T-helper 2 cell treated with Interferon-gamma antibody and Interleukin-4, amounts not matched to agents 5 μg/mL and 100 μg/mL, for 36 hours (primary cell): Measurements from ENCODE around the gene ALPG.
"Not testable (repeated sequence)": the region's sequence is repeated elsewhere in the genome, so short reads cannot be mapped to it uniquely, and the experiment has no call there.

Experiments used
- DNase-seq: peaks from one replicate; pipeline ENCODE4 v3.0.0; 2021; ENCODE audit warnings: low spot score
- H3K27ac Mint-ChIP-seq: one replicate; pipeline ENCODE4 v1.8.0; 2021; ENCODE audit warnings: mild to moderate bottlenecking, mixed read lengths
- H3K27me3 Mint-ChIP-seq: one replicate; pipeline ENCODE4 v1.8.0; 2021; ENCODE audit warnings: low read depth, mixed read lengths
- H3K36me3 Mint-ChIP-seq: one replicate; pipeline ENCODE4 v1.8.0; 2021; ENCODE audit warnings: low read depth, mixed read lengths
- H3K4me1 Mint-ChIP-seq: one replicate; pipeline ENCODE4 v1.8.0; 2021; ENCODE audit warnings: low read depth, mixed read lengths
- H3K4me3 Mint-ChIP-seq: one replicate; pipeline ENCODE4 v1.8.0; 2022; ENCODE audit warnings: mild to moderate bottlenecking, moderate library complexity, mixed read lengths
- H3K9me3 Mint-ChIP-seq: one replicate; pipeline ENCODE4 v1.8.0; 2021; ENCODE audit warnings: mixed read lengths

The ALPG gene

DNA sequence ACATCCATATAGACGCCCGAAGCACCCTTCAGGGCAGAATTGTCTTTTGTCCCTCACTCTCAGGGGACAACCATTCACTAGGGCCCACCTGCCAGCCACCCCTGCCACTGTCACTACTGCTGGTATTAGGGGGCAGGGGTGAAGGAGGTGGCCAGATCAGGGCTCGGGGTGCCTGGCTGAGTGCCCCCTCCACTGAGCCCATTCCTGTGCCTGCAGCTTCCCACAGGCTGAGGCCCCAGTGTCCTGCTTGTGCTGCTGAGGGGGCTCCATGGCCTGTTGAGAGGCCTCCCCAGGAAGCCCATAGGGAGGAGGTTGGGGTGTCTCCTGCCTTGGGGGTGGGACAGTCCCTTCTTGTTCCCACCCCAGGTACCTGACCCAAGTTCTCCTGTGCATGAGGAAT lies 45.0 kb downstream of the ALPG start:
- DNase-seq, H3K27ac Mint-ChIP-seq, H3K4me1 Mint-ChIP-seq, H3K9me3 Mint-ChIP-seq, H3K27me3 Mint-ChIP-seq, H3K36me3 Mint-ChIP-seq, H3K4me3 Mint-ChIP-seq: not testable (repeated sequence)

DNA sequence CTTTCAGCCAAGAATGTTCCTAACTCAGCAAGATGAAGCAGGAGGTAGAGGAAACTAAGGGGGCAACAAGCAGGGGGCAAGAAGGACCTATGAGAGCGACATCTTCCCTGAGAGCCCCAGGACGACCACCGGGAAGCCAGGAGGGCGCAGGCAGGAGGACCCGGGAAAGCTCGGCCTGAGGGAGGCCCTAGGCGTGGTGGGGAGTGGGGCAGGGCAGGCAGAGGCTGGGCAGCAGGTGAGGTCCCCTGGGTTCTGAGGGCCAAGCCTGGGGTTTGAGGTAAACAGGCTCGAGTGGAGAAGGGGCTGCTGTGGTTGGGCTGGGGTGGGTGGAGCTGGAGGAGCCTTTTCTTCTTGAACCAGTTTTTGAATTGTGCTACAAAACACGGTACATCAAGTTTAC lies 48.0 kb downstream of the ALPG start:
- H3K4me3 Mint-ChIP-seq: no peak overlapping the region
- H3K4me1 Mint-ChIP-seq: no peaks in the 10 kb centered on the region
- no peaks in the 10 kb centered on the region for H3K36me3 Mint-ChIP-seq
- no peaks in the 10 kb centered on the region for H3K9me3 Mint-ChIP-seq
- H3K27ac Mint-ChIP-seq: no peak overlapping the region
- peaks cover 5% of the 10 kb centered on the region for H3K27me3 Mint-ChIP-seq
- no peak for DNase-seq

DNA sequence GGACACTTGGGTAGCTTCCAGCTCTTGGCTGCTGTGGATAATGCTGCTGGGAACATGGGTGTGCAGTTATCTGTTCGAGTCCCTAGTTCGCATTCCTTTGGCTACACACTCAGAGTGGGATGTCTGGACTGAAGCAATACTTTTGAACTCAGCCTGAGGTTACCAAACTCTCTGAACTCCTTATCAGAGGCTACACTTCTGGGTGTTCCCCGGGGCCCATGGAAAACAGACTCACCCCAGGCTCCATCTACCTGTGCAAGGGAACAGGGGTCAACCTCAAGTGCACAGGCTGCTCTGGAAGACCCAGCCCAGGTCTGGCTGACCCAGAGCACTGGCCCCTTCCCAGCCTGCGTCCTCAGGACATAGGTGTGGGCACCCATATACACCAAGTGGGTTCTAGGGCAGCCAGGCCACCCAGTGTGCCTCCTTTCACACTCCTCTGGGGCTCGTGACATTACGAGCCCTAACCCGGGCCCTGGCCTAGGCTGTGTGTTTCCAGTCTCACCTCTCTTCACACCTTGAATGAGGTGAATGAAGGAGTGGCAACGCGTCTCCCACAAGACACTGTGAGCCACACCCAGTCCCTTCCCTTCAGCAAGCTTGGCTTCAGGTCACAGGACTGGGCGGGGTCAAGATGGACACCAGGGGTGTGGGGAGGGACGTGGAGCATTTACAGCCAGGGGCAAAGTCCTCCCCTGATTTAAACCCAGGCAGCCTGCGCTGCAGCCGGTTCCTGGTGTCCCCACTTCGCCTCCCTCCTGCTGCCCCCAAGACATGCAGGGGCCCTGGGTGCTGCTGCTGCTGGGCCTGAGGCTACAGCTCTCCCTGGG lies 49.0 kb downstream of the ALPG start, which contains the start of gene ALPI:
Gene ALPI, plus strand, starts transcription at position 728 of the 830 bp plus-strand sequence. Its CDS starts 47 bp downstream, at position 775.
- no peak within 1 kb of the TSS for H3K27ac Mint-ChIP-seq
- no peaks in the 10 kb centered on the region for H3K9me3 Mint-ChIP-seq

DNA sequence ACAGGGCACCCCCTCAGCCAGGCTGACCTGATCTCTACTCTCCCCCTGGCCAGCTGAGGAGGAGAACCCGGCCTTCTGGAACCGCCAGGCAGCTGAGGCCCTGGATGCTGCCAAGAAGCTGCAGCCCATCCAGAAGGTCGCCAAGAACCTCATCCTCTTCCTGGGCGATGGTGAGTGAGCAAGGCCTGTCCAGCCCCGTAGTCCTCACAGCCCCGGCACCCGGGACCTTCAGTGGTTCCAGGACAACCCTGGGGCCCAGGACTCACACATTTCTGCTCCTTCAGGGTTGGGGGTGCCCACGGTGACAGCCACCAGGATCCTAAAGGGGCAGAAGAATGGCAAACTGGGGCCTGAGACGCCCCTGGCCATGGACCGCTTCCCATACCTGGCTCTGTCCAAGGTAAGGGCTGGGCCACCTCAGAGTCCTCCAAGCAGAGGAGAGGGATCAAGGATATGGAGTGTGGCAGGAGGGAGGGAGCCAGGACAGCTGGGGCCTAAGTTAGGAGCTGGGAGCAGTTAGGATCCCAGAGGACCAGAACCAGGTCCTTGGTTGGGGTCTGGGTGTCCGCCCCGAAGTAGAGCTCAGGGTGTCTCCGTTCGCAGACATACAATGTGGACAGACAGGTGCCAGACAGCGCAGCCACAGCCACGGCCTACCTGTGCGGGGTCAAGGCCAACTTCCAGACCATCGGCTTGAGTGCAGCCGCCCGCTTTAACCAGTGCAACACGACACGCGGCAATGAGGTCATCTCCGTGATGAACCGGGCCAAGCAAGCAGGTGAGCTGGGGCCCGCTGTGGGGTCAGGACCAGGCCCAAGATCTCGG lies 49.9 kb downstream of the ALPG start:
- Mint-ChIP-seq H3K27ac (no peak overlapping the region), H3K27me3 (peaks cover 7% of the 10 kb centered on the region)

More for the DNA sequence above, 49.0 kb downstream of the ALPG start, which contains the start of gene ALPI:
- Mint-ChIP-seq H3K4me1 (no peaks in the 10 kb centered on the region), H3K4me3 (no peak within 1 kb of the TSS), H3K27me3 (peaks cover 7% of the 10 kb centered on the region), H3K36me3 (no peaks in the 10 kb centered on the region)
- DNase-seq: no peak

DNA sequence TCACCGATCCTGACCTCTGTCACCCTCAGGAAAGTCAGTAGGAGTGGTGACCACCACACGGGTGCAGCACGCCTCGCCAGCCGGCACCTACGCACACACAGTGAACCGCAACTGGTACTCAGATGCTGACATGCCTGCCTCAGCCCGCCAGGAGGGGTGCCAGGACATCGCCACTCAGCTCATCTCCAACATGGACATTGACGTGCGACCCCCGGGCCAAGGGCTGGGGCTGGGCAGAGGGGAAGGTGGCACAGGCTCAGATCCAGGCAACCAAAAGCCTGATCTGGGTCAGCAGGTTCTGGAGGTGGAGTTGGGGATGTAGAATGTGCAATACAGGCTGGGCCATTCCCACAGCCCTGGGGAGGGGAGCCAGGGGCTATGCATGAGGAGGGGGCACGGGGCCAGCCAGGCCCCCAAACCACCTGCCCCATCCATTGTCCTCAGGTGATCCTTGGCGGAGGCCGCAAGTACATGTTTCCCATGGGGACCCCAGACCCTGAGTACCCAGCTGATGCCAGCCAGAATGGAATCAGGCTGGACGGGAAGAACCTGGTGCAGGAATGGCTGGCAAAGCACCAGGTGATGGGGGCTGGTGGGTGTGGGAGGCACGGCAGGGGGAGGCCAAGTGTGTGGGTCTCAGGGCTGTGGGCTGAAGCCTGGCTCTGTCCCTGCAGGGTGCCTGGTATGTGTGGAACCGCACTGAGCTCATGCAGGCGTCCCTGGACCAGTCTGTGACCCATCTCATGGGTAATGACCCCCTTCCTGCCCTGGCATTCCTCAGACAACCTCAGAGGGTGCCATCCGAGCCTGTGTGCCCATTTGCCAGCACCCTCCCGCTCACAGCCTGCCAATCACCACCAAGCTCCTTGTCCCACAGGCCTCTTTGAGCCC lies 50.7 kb downstream of the ALPG start:
- H3K27me3 Mint-ChIP-seq: peaks cover 7% of the 10 kb centered on the region
- no peaks in the 10 kb centered on the region for H3K36me3 Mint-ChIP-seq

More for the DNA sequence above, 49.9 kb downstream of the ALPG start:
- Mint-ChIP-seq H3K4me1 (no peaks in the 10 kb centered on the region), H3K36me3 (no peaks in the 10 kb centered on the region), H3K9me3 (no peaks in the 10 kb centered on the region), H3K4me3 (no peak overlapping the region)
- no peak for DNase-seq

DNA sequence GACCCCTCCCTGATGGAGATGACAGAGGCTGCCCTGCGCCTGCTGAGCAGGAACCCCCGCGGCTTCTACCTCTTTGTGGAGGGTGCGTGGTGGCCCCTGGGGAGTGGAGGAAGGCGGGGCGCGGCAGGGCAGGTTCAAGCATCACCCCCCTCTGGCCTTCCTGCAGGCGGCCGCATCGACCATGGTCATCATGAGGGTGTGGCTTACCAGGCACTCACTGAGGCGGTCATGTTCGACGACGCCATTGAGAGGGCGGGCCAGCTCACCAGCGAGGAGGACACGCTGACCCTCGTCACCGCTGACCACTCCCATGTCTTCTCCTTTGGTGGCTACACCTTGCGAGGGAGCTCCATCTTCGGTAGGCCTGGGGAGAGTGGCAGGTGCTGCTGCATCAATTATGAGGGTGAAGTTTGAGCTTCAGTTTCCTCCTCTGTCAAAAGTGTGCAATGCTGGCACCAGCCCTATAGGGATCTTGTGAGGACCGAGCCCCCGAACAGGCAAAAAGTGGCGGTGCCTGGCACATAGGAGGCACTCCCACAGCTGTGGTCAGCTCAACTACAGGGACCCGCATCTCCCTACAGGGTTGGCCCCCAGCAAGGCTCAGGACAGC lies 51.5 kb downstream of the ALPG start:
- DNase-seq: no peak
- Mint-ChIP-seq H3K27me3 (peaks cover 7% of the 10 kb centered on the region), H3K9me3 (no peaks in the 10 kb centered on the region)

More for the DNA sequence above, 50.7 kb downstream of the ALPG start:
- Mint-ChIP-seq H3K4me3 (no peak overlapping the region), H3K27ac (no peak overlapping the region), H3K4me1 (no peaks in the 10 kb centered on the region), H3K9me3 (no peaks in the 10 kb centered on the region)
- no peak for DNase-seq

DNA sequence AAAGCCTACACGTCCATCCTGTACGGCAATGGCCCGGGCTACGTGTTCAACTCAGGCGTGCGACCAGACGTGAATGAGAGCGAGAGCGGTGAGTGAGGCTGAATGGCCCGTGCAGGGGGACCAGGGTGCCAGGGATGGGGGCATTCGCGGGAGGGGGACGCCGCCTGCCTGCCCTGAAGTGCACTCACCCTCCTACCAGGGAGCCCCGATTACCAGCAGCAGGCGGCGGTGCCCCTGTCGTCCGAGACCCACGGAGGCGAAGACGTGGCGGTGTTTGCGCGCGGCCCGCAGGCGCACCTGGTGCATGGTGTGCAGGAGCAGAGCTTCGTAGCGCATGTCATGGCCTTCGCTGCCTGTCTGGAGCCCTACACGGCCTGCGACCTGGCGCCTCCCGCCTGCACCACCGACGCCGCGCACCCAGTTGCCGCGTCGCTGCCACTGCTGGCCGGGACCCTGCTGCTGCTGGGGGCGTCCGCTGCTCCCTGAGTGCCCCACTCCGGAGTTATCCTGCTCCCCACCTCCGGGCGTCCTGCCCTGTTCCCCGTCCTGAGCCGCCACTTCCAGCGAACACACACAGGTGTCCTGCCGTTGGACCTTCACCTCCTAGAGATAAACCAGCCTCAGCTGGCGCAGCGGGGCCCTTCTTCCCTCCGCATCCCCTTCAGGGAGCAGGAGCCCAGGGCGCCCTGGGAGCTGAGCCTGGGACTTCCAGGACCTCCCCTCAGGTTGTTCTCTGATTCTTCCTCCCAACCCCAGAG lies 52.2 kb downstream of the ALPG start:
- Mint-ChIP-seq H3K27ac (no peak overlapping the region), H3K4me1 (no peaks in the 10 kb centered on the region), H3K4me3 (no peak overlapping the region), H3K27me3 (peaks cover 7% of the 10 kb centered on the region), H3K36me3 (no peaks in the 10 kb centered on the region), H3K9me3 (no peaks in the 10 kb centered on the region)
- DNase-seq: no peak

More for the DNA sequence above, 51.5 kb downstream of the ALPG start:
- H3K27ac Mint-ChIP-seq: no peak overlapping the region
- H3K36me3 Mint-ChIP-seq: no peaks in the 10 kb centered on the region
- H3K4me1 Mint-ChIP-seq: no peaks in the 10 kb centered on the region
- H3K4me3 Mint-ChIP-seq: no peak overlapping the region

DNA sequence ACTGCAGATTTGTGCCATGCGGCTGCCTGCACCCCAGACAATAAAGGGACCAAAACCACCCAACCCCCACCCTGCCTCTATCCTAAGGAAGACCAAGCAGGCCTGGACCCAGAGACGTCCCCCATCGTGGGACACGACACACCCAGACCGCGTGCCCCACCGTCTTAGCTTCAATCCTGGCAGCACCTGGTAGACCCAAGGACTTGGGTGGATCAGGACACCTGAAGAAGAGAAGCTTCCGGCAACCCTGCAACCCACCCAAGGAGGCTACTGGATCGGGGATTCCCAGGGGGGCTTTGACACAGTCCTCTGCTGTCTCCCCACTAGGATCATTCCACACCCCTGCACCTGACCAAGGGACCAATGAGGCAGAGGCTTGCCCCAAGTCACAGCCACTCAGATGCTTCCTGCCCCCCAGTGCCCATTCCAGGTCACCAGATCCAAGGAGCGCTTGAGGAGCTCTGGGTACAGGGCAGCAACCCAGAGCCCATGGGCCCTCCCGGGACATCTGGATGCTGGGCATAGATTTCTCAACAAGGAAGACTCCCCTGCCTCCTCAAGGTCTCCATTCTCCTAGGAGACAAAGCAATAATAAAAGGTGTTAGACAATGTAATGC lies 52.9 kb downstream of the ALPG start:
- Mint-ChIP-seq H3K36me3 (no peaks in the 10 kb centered on the region), H3K4me3 (no peak overlapping the region), H3K27me3 (peaks cover 7% of the 10 kb centered on the region), H3K9me3 (no peaks in the 10 kb centered on the region), H3K27ac (no peak overlapping the region), H3K4me1 (no peaks in the 10 kb centered on the region)
- DNase-seq: no peak

DNA sequence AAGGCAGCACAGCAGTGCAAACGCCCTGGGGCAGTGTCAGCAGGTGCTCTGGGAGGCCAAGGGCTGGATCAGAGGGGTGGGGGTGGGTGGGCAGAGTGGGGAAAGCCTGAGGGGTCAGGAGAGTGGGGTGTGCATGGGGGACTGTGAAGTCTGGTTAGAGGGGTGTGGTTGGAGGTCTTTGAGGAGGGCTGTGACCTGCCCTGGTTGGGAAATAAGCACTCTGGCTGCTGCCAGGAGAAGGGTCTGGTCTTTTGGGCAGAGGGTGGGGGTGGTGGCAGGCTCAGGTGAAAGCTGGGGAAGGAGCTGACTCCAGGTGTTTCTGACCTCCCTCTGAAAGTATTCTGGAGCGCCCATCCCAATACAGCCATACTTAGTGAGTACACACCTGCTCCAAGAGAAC lies 53.5 kb downstream of the ALPG start:
- Mint-ChIP-seq H3K9me3 (no peaks in the 10 kb centered on the region), H3K36me3 (no peaks in the 10 kb centered on the region), H3K4me1 (no peaks in the 10 kb centered on the region), H3K27me3 (peaks cover 4% of the 10 kb centered on the region), H3K27ac (peak overlapping the region; percentile 50), H3K4me3 (no peak overlapping the region)
- DNase-seq: no peak
